Sigmoid colon (tissue), 7 donors: ENCODE measurements around the gene MESP2. TPM values are rescaled to one million over a fixed set of nuclear protein-coding genes. Genes with fewer than 3 reads are reported as not detected.

Experiments used
- DNase-seq: peaks from one replicate; pipeline ENCODE4 v3.0.0-alpha.2; 2019
- H3K27ac ChIP-seq, 4 donors: fragments of 200-600 bp; sonication (generic); one replicate each; pipeline ENCODE4 v1.5.1; 2016 to 2019; ENCODE audit warnings: mild to moderate bottlenecking in 1 of 4
- H3K27me3 ChIP-seq, 3 donors: fragments of 200-600 bp; sonication (generic); one replicate each; pipeline ENCODE4 v1.5.1; 2019; ENCODE audit warnings: mild to moderate bottlenecking in 1 of 3
- H3K36me3 ChIP-seq, 4 donors: fragments of 200-600 bp; sonication (generic); one replicate each; pipeline ENCODE4 v1.5.1; 2016 to 2019
- H3K4me1 ChIP-seq, 4 donors: fragments of 200-600 bp; sonication (generic); one replicate each; pipeline ENCODE4 v1.5.1; 2017 to 2019
- H3K4me3 ChIP-seq, 4 donors: fragments of 200-600 bp; sonication (generic); one replicate each; pipeline ENCODE4 v1.5.1; 2017 to 2019; ENCODE audit warnings: mild to moderate bottlenecking in 2 of 4, moderate library complexity in 1 of 4
- H3K9me3 ChIP-seq, 4 donors: fragments of 200-600 bp in 3 of 4; sonication (generic) in 3 of 4; one replicate each; pipeline versions ENCODE4 v1.5.1 to v1.6.1; 2013 to 2019
- CTCF ChIP-seq, 4 experiments: fragments of 450-650 bp in 3 of 4; fragments of 200-600 bp in 1 of 4; IDR thresholded peaks; one replicate each; pipeline ENCODE4 v1.5.1; 2016 to 2019; ENCODE audit warnings: antibody characterized with exemption in 4 of 4, mild to moderate bottlenecking in 3 of 4, moderate library complexity in 2 of 4
- EP300 ChIP-seq, 4 donors: sonication (generic); formaldehyde crosslinking; IDR thresholded peaks; one replicate each; pipeline ENCODE4 v1.6.1; 2017; ENCODE audit warnings: antibody characterized with exemption in 4 of 4
- POLR2A ChIP-seq, 2 donors: fragments of 450-650 bp; IDR thresholded peaks; one replicate each; pipeline ENCODE4 v1.6.1; 2016; ENCODE audit warnings: antibody characterized with exemption in 2 of 2, mild to moderate bottlenecking in 2 of 2, moderate library complexity in 2 of 2
- POLR2AphosphoS5 ChIP-seq, 4 donors: sonication (generic); formaldehyde crosslinking; IDR thresholded peaks; one replicate each; pipeline ENCODE4 v1.6.1; 2017; ENCODE audit warnings: antibody characterized with exemption in 4 of 4
- WGBS, 2 donors: extraction: QIAGEN DNeasy Blood & Tissue Kit; methylation state at CpG; one replicate each; pipeline ENCODE4 v1.1.7; 2013; 5-methylcytosine and 5-hydroxymethylcytosine counted together
- intact Hi-C: fragments of 100-400 bp; cut with DNase I; formaldehyde crosslinking; loops from one replicate; pipeline ENCODE4 v1.15.1; 2023
- polyA plus RNA-seq, 3 donors: library from polyadenylated mRNA; stranded (reverse); fragments of 200-250 nt; gene quantifications; one replicate each; pipeline ENCODE4 v1.2.3, GENCODE V29; 2013
- total RNA-seq, 4 donors: library from RNA; depleted of rRNA; stranded (reverse); fragments of >200 nt; gene quantifications; one replicate each; pipeline ENCODE4 v1.1.0, GENCODE V29; 2016
- donor health status: healthy with polysubstance abuse.
- donor health status: Bipolar disorder and iron deficiency.
- donor health status: healthy.

Gene MESP2
- total RNA-seq (not detected), polyA plus RNA-seq (1 to 10 TPM in 2 of 3 donors, not detected in 1; 1.3 to 1.8 TPM)

GRCh38 chr15:89776274-89777072, at the start of gene MESP2:
Gene MESP2, plus strand, starts transcription at chr15:89776332. Its CDS starts 26 bp downstream, at chr15:89776358.
- Histone ChIP-seq H3K27ac (peak within 1 kb of the TSS; percentile 24 to 62 (median 54)), H3K9me3 (no peaks in the 10 kb centered on the region), H3K4me3 (peak within 1 kb of the TSS; percentile 26 to 47 (median 42)), H3K36me3 (no peaks in the 10 kb centered on the region), H3K27me3 (no peaks in the 10 kb centered on the region), H3K4me1 (peaks cover 0 to 14% (median 13%) of the 10 kb centered on the region in 4 donors)
- WGBS, 2 donors: 9 to 20% methylated on average over 82 of the region's 82 CpGs
- intact Hi-C loops: no loop called here
- TF ChIP-seq POLR2AphosphoS5 (IDR thresholded peaks at IDR 0.05): peak in 1 of 4 donors; percentile 31
- no peak for TF ChIP-seq EP300 (IDR thresholded peaks at IDR 0.05)
- TF ChIP-seq CTCF (IDR thresholded peaks at IDR 0.05): peak in 3 of 4 experiments; percentile 12 to 48 (median 43)
- peak; percentile 93 for DNase-seq

GRCh38 chr15:89728254-89728653, 47.9 kb upstream of the MESP2 start:
- H3K36me3 ChIP-seq: no peaks in the 10 kb centered on the region
- H3K27ac ChIP-seq: peak overlapping the region in 1 of 4 donors; percentile 61
- intact Hi-C loops: no loop called here
- no peak for DNase-seq
- 58 to 63% methylated on average over 2 of the region's 2 CpGs for WGBS, 2 donors
- H3K4me3 ChIP-seq: no peak overlapping the region
- H3K27me3 ChIP-seq: no peaks in the 10 kb centered on the region
- H3K4me1 ChIP-seq: no peaks in the 10 kb centered on the region
- TF ChIP-seq POLR2AphosphoS5 (IDR thresholded peaks at IDR 0.05): peak in 1 of 4 donors; percentile 28
- TF ChIP-seq POLR2A (IDR thresholded peaks at IDR 0.05): no peak
- H3K9me3 ChIP-seq: peaks cover 0 to 4% (median under 1%) of the 10 kb centered on the region in 4 donors

- no peak for DNase-seq
- Histone ChIP-seq H3K9me3 (no peaks in the 10 kb centered on the region), H3K4me3 (no peak overlapping the region), H3K27me3 (peaks cover 0 to 6% (median 0%) of the 10 kb centered on the region in 3 donors), H3K27ac (no peak overlapping the region), H3K4me1 (no peaks in the 10 kb centered on the region), H3K36me3 (no peaks in the 10 kb centered on the region)
- intact Hi-C loops: no loop called here
- 91 to 92% methylated on average over 5 of the region's 5 CpGs for WGBS, 2 donors
- TF ChIP-seq CTCF (IDR thresholded peaks at IDR 0.05) (no peak), EP300 (IDR thresholded peaks at IDR 0.05) (no peak), POLR2A (IDR thresholded peaks at IDR 0.05) (no peak), POLR2AphosphoS5 (IDR thresholded peaks at IDR 0.05) (no peak)
Measured at GRCh38 chr15:89731275-89731674, 44.9 kb upstream of the MESP2 start.

GRCh38 chr15:89732451-89733172, 43.5 kb upstream of the MESP2 start:
- intact Hi-C loops: no loop called here
- 70 to 82% methylated on average over 8 of the region's 8 CpGs for WGBS, 2 donors
- Histone ChIP-seq H3K27me3 (peaks cover 0 to 6% (median 0%) of the 10 kb centered on the region in 3 donors), H3K4me1 (no peaks in the 10 kb centered on the region), H3K27ac (no peak overlapping the region), H3K4me3 (no peak overlapping the region), H3K36me3 (no peaks in the 10 kb centered on the region), H3K9me3 (no peaks in the 10 kb centered on the region)
- no peak for TF ChIP-seq EP300 (IDR thresholded peaks at IDR 0.05)
- no peak for TF ChIP-seq CTCF (IDR thresholded peaks at IDR 0.05)
- TF ChIP-seq POLR2A (IDR thresholded peaks at IDR 0.05): no peak
- TF ChIP-seq POLR2AphosphoS5 (IDR thresholded peaks at IDR 0.05): no peak
- no peak for DNase-seq

GRCh38 chr15:89735773-89736172, 40.4 kb upstream of the MESP2 start:
- Histone ChIP-seq H3K27ac (no peak overlapping the region), H3K27me3 (peaks cover 0 to 6% (median 0%) of the 10 kb centered on the region in 3 donors), H3K36me3 (no peaks in the 10 kb centered on the region), H3K9me3 (no peaks in the 10 kb centered on the region), H3K4me1 (peaks cover 0 to 3% (median 0%) of the 10 kb centered on the region in 4 donors), H3K4me3 (no peak overlapping the region)
- 73 to 75% methylated on average over 4 of the region's 4 CpGs for WGBS, 2 donors
- DNase-seq: no peak
- no peak for TF ChIP-seq POLR2A (IDR thresholded peaks at IDR 0.05)
- TF ChIP-seq CTCF (IDR thresholded peaks at IDR 0.05): no peak
- TF ChIP-seq EP300 (IDR thresholded peaks at IDR 0.05): no peak
- TF ChIP-seq POLR2AphosphoS5 (IDR thresholded peaks at IDR 0.05): no peak
- intact Hi-C loops: no loop called here
